Measurements from ENCODE around the gene LRBA. TPM values are rescaled to one million over a fixed set of nuclear protein-coding genes. Genes with fewer than 3 reads are reported as not detected.

LRBA gene
- polyA plus RNA-seq, 2 of the 4 experiments (the other 2 are of a cell fraction) = 10.7 to 25.1 TPM

DNA sequence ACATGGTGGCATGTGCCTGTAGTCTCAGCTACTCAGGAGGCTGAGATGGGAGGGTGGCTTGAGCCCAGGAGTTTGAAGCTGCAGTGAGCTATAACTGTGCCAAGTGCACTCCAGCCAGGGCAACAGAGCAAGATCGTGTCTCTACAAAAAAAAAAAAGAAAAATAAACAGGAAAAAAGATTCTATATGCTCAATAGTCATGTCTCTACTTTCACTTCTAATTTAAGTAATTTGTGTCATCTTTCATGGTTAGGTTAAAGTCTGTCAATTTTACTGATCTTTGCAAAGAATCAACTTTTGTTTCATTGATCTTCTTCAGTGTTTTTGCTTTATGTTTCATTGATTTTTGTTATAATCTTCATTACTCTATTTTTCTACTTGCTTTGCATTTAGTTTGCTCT, 539.3 kb downstream of the LRBA start:
- no peak overlapping the region for H3K4me2 ChIP-seq
- POLR2A ChIA-PET = no interaction called here
- H3K4me3 ChIP-seq = no peak overlapping the region
- TF ChIP-seq MAZ (IDR thresholded peaks at IDR 0.05; ENCODE audit: borderline replicate concordance, low read depth, low read length) (no peak), SREBF2 (IDR thresholded peaks at IDR 0.05) (no peak), HDAC2 (IDR thresholded peaks at IDR 0.05) (no peak)
- TF ChIP-seq, protein P1, sequence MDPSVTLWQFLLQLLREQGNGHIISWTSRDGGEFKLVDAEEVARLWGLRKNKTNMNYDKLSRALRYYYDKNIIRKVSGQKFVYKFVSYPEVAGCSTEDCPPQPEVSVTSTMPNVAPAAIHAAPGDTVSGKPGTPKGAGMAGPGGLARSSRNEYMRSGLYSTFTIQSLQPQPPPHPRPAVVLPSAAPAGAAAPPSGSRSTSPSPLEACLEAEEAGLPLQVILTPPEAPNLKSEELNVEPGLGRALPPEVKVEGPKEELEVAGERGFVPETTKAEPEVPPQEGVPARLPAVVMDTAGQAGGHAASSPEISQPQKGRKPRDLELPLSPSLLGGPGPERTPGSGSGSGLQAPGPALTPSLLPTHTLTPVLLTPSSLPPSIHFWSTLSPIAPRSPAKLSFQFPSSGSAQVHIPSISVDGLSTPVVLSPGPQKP (IDR thresholded peaks at IDR 0.05; ENCODE audit: low read depth, low read length) = no peak
- TF ChIP-seq, protein P2, sequence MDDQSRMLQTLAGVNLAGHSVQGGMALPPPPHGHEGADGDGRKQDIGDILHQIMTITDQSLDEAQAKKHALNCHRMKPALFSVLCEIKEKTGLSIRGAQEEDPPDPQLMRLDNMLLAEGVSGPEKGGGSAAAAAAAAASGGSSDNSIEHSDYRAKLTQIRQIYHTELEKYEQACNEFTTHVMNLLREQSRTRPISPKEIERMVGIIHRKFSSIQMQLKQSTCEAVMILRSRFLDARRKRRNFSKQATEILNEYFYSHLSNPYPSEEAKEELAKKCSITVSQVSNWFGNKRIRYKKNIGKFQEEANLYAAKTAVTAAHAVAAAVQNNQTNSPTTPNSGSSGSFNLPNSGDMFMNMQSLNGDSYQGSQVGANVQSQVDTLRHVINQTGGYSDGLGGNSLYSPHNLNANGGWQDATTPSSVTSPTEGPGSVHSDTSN (IDR thresholded peaks at IDR 0.05) = no peak
- TF ChIP-seq, protein P3, sequence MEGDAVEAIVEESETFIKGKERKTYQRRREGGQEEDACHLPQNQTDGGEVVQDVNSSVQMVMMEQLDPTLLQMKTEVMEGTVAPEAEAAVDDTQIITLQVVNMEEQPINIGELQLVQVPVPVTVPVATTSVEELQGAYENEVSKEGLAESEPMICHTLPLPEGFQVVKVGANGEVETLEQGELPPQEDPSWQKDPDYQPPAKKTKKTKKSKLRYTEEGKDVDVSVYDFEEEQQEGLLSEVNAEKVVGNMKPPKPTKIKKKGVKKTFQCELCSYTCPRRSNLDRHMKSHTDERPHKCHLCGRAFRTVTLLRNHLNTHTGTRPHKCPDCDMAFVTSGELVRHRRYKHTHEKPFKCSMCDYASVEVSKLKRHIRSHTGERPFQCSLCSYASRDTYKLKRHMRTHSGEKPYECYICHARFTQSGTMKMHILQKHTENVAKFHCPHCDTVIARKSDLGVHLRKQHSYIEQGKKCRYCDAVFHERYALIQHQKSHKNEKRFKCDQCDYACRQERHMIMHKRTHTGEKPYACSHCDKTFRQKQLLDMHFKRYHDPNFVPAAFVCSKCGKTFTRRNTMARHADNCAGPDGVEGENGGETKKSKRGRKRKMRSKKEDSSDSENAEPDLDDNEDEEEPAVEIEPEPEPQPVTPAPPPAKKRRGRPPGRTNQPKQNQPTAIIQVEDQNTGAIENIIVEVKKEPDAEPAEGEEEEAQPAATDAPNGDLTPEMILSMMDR (IDR thresholded peaks at IDR 0.05) = no peak
- CTCF ChIA-PET = interaction anchor here (1.0 kb wide), 1 partner anchor 65 kb away, joined by 3 read pairs; no protein-coding TSS in a partner anchor
- H3K4me1 ChIP-seq = no peaks in the 10 kb centered on the region
- 95% methylated on average over 1 of the region's 1 CpG for WGBS (ENCODE audit: missing lambda C conversion rate)
- no peaks in the 10 kb centered on the region for H3K9me3 ChIP-seq
- FAIRE-seq = no peak
- no peak overlapping the region for H3K27ac ChIP-seq
- ATAC-seq = no peak
- DNase-seq (ENCODE audit: low read depth in 1 of 2, low spot score in 1 of 2) = no peak

DNA sequence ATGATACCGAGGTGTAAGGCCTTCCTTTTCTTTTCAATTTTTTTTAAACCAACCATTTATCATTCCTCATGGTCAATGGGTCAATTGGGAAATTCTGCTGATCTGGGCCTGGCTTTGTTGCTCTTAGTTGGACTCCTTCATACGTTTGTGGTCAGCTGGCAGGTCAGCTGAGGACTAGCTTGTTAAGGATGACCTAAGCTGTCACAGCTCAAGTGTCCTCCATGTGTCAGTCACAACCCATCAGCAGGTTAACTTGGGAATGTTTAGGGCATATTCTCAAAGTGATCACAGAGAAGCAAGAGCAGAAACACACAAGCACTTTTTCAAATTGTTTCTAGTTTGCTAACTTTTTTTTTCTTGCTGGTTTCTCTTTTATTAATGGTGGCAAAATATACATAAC, 550.6 kb downstream of the LRBA start:
- DNase-seq (ENCODE audit: low read depth in 1 of 2, low spot score in 1 of 2) (no peak), ATAC-seq (no peak), FAIRE-seq (no peak)
- Histone ChIP-seq H3K27ac (no peak overlapping the region), H3K4me1 (peaks cover 15% of the 10 kb centered on the region; the same call in 2 of the 3 replicates), H3K4me3 (no peak overlapping the region), H3K9me3 (no peaks in the 10 kb centered on the region), H3K4me2 (no peak overlapping the region)
- TF ChIP-seq CHD4 (IDR thresholded peaks at IDR 0.05; ENCODE audit: borderline replicate concordance) = no peak
- no peak for TF ChIP-seq MAZ (IDR thresholded peaks at IDR 0.05; ENCODE audit: borderline replicate concordance, low read depth, low read length)
- no peak for TF ChIP-seq MYC (IDR thresholded peaks at IDR 0.05; ENCODE audit: borderline replicate concordance, low read length)
- no peak for TF ChIP-seq HOXA7 (CRISPR knock-in tag; IDR thresholded peaks at IDR 0.05)
- TF ChIP-seq, protein P4, sequence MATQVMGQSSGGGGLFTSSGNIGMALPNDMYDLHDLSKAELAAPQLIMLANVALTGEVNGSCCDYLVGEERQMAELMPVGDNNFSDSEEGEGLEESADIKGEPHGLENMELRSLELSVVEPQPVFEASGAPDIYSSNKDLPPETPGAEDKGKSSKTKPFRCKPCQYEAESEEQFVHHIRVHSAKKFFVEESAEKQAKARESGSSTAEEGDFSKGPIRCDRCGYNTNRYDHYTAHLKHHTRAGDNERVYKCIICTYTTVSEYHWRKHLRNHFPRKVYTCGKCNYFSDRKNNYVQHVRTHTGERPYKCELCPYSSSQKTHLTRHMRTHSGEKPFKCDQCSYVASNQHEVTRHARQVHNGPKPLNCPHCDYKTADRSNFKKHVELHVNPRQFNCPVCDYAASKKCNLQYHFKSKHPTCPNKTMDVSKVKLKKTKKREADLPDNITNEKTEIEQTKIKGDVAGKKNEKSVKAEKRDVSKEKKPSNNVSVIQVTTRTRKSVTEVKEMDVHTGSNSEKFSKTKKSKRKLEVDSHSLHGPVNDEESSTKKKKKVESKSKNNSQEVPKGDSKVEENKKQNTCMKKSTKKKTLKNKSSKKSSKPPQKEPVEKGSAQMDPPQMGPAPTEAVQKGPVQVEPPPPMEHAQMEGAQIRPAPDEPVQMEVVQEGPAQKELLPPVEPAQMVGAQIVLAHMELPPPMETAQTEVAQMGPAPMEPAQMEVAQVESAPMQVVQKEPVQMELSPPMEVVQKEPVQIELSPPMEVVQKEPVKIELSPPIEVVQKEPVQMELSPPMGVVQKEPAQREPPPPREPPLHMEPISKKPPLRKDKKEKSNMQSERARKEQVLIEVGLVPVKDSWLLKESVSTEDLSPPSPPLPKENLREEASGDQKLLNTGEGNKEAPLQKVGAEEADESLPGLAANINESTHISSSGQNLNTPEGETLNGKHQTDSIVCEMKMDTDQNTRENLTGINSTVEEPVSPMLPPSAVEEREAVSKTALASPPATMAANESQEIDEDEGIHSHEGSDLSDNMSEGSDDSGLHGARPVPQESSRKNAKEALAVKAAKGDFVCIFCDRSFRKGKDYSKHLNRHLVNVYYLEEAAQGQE (IDR thresholded peaks at IDR 0.05) = no peak
- no peak for TF ChIP-seq HOXB5 (CRISPR knock-in tag; IDR thresholded peaks at IDR 0.05)
- no peak for TF ChIP-seq TFCP2L1 (CRISPR knock-in tag; IDR thresholded peaks at IDR 0.05)
- no peak for TF ChIP-seq FOSB (CRISPR knock-in tag; IDR thresholded peaks at IDR 0.05)
- TF ChIP-seq HOXB13 (CRISPR knock-in tag; IDR thresholded peaks at IDR 0.05; ENCODE audit: low read depth) = no peak
- no peak for TF ChIP-seq RAD21 (conservative IDR thresholded peaks at IDR 0.05 in 1 of 2, IDR thresholded peaks at IDR 0.05 in 1 of 2)
- TF ChIP-seq POLR2AphosphoS2 (conservative IDR thresholded peaks at IDR 0.05; ENCODE audit: low read length) = no peak
- no peak for TF ChIP-seq ZNF302 (CRISPR knock-in tag; IDR thresholded peaks at IDR 0.05)
- no peak for TF ChIP-seq JUN (IDR thresholded peaks at IDR 0.05)
- no peak for TF ChIP-seq NPAS2 (CRISPR knock-in tag; IDR thresholded peaks at IDR 0.05; ENCODE audit: borderline replicate concordance)
- 76% methylated on average over 2 of the region's 2 CpGs for WGBS (ENCODE audit: missing lambda C conversion rate)
- ChIA-PET POLR2A (no interaction called here), CTCF (no interaction called here)

Measured in A549 (cell line).